ENCODE measurements around the gene NT5DC1.
A peak's percentile ranks its signal among the peaks of the same experiment; 100 is the strongest.

NT5DC1 gene

GRCh38 chr6:116251568-116252384 is 151.1 kb downstream of the NT5DC1 start:
- DNase-seq, result peak; percentile 59
- peak overlapping the region; percentile 55 for H3K27ac ChIP-seq

GRCh38 chr6:116253188-116253504 is 152.5 kb downstream of the NT5DC1 start:
- no peak for TF ChIP-seq CTCF (IDR thresholded peaks at IDR 0.05; ENCODE audit: low read depth, low read length, missing control alignments)
- H3K27ac ChIP-seq, result peak overlapping the region; percentile 89
- H3K36me3 ChIP-seq (replicated peaks), result no peaks in the 10 kb centered on the region
- no peak for DNase-seq
- peak overlapping the region; percentile 96 for H3K4me3 ChIP-seq (ENCODE audit: low read depth, low read length)
- in situ Hi-C loops (cut with HindIII; ENCODE audit: low pct_ligation_motif_present, low sequenced_read_pairs), result no loop called here
- no peaks in the 10 kb centered on the region for H3K27me3 ChIP-seq (replicated peaks)

More at GRCh38 chr6:116251568-116252384, 151.1 kb downstream of the NT5DC1 start:
- Histone ChIP-seq H3K4me3 (ENCODE audit: low read depth, low read length) (peak overlapping the region; percentile 40), H3K36me3 (replicated peaks) (no peaks in the 10 kb centered on the region), H3K27me3 (replicated peaks) (no peaks in the 10 kb centered on the region)
- in situ Hi-C loops (cut with HindIII; ENCODE audit: low pct_ligation_motif_present, low sequenced_read_pairs), result no loop called here
- no peak for TF ChIP-seq CTCF (IDR thresholded peaks at IDR 0.05; ENCODE audit: low read depth, low read length, missing control alignments)

- Histone ChIP-seq H3K4me3 (ENCODE audit: low read depth, low read length) (peak within 1 kb of the TSS; percentile 96), H3K36me3 (replicated peaks) (no peaks in the 10 kb centered on the region), H3K27me3 (replicated peaks) (no peaks in the 10 kb centered on the region), H3K27ac (peak within 1 kb of the TSS; percentile 89)
- in situ Hi-C loops (cut with HindIII; ENCODE audit: low pct_ligation_motif_present, low sequenced_read_pairs), result no loop called here
- DNase-seq, result peak; percentile 97
- no peak for TF ChIP-seq CTCF (IDR thresholded peaks at IDR 0.05; ENCODE audit: low read depth, low read length, missing control alignments)
Measured at GRCh38 chr6:116253505-116254296, 153.0 kb downstream of the NT5DC1 start, which contains the start of gene TSPYL4. Gene TSPYL4 (minus strand): TSS chr6:116254075. CDS start chr6:116254008, 67 bp downstream.

- DNase-seq, result no peak
- no peak for TF ChIP-seq CTCF (IDR thresholded peaks at IDR 0.05; ENCODE audit: low read depth, low read length, missing control alignments)
- in situ Hi-C loops (cut with HindIII; ENCODE audit: low pct_ligation_motif_present, low sequenced_read_pairs), result no loop called here
- H3K27me3 ChIP-seq (replicated peaks), result no peaks in the 10 kb centered on the region
- peak overlapping the region; percentile 89 for H3K27ac ChIP-seq
- H3K4me3 ChIP-seq (ENCODE audit: low read depth, low read length), result peak overlapping the region; percentile 96
- H3K36me3 ChIP-seq (replicated peaks), result no peaks in the 10 kb centered on the region
Measured at GRCh38 chr6:116254297-116255056, 153.8 kb downstream of the NT5DC1 start.

GRCh38 chr6:116255246-116255800 is 154.7 kb downstream of the NT5DC1 start:
- H3K4me3 ChIP-seq (ENCODE audit: low read depth, low read length), result no peak overlapping the region
- no peaks in the 10 kb centered on the region for H3K36me3 ChIP-seq (replicated peaks)
- H3K27ac ChIP-seq, result no peak overlapping the region
- in situ Hi-C loops (cut with HindIII; ENCODE audit: low pct_ligation_motif_present, low sequenced_read_pairs), result no loop called here
- DNase-seq, result no peak
- no peaks in the 10 kb centered on the region for H3K27me3 ChIP-seq (replicated peaks)
- TF ChIP-seq CTCF (IDR thresholded peaks at IDR 0.05; ENCODE audit: low read depth, low read length, missing control alignments), result no peak

All from brain microvascular endothelial cell (primary cell).